ENCODE data around the gene SOWAHD. TPM values are rescaled to one million over a fixed set of nuclear protein-coding genes. Genes with fewer than 3 reads are reported as not detected.
"Not testable (repeated sequence)": the region's sequence is repeated elsewhere in the genome, so short reads cannot be mapped to it uniquely, and the experiment has no call there.

Gene SOWAHD
- total RNA-seq, 1 experiment from 2014 or later: 0.98 TPM

DNA sequence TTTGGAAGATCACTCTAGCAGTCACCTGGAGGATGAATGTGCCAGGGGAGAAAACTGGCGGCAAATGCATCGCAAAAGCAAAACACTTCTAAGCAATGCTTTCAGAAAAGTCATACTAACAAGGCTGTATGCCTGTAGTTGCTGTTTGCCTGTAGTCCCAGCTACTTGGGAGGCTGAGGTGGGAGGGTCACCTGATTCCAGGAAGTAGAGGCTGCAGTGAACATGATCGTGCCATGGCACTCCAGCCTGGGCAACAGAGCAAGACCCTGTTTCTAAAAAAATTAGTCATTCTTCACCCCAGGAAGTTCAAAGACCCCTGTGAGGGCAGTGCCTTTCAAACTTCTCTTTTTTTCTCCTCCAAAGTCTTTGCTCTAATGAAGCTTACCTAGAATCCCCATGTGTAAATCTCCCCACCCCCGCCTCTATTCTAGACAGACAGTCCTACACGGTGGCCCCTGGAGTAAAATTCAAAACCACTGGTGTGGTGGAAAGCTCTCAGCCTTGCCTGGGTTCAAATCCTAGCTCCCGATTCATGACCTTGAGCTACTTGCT lies 5.5 kb downstream of the SOWAHD start:
- Histone ChIP-seq H2BK5ac (ENCODE audit: insufficient read length, low read length) (no peak overlapping the region), H4K8ac (replicated peaks; ENCODE audit: insufficient read length, low read depth, low read length) (no peak overlapping the region), H2BK120ac (ENCODE audit: low read depth, low read length, poor library complexity, severe bottlenecking) (no peak overlapping the region), H4K5ac (ENCODE audit: insufficient read length, low read depth, low read length) (no peak overlapping the region), H3K9ac (ENCODE audit: extremely low read depth, insufficient read length, low read length) (no peak overlapping the region), H3K56ac (ENCODE audit: insufficient read length, low read depth, low read length) (no peak overlapping the region), H3T11ph (ENCODE audit: low read length) (no peak overlapping the region), H4K20me1 (ENCODE audit: control insufficient read depth, insufficient read depth, insufficient read length) (no peaks in the 10 kb centered on the region), H2BK12ac (ENCODE audit: insufficient read length, low read depth, low read length) (no peak overlapping the region), H3K9me3 (ENCODE audit: control insufficient read depth, low read depth, low read length) (peaks cover 16% of the 10 kb centered on the region), H3K79me1 (ENCODE audit: insufficient read depth, low read depth, low read length, poor library complexity, severe bottlenecking) (no peaks in the 10 kb centered on the region), H4K91ac (ENCODE audit: insufficient read length, low read depth, low read length) (no peak overlapping the region), H2AK5ac (ENCODE audit: insufficient read length, low read length) (no peak overlapping the region), H3K4ac (ENCODE audit: low read depth, low read length) (no peak overlapping the region), H3K27ac (ENCODE audit: insufficient read length, low read depth, low read length) (no peak overlapping the region), H2BK15ac (ENCODE audit: low read depth, low read length) (no peak overlapping the region), H3K79me2 (ENCODE audit: insufficient read depth, low read length) (no peaks in the 10 kb centered on the region), H3K23ac (ENCODE audit: insufficient read length, low read depth, low read length) (no peak overlapping the region), H3K14ac (ENCODE audit: insufficient read depth, low read length) (no peak overlapping the region), H3K4me2 (ENCODE audit: insufficient read depth, insufficient read length, low read length) (no peak overlapping the region), H3K27me3 (ENCODE audit: insufficient read depth, low read length) (no peaks in the 10 kb centered on the region; the same call in 1 of the 2 replicates), H3K4me1 (ENCODE audit: insufficient read depth, low read length) (no peaks in the 10 kb centered on the region), H2AFZ (ENCODE audit: low read length) (no peak overlapping the region), H3K18ac (ENCODE audit: insufficient read length, low read depth, low read length) (no peak overlapping the region), H3K23me2 (ENCODE audit: insufficient read length, low read depth, low read length, poor library complexity, severe bottlenecking) (no peaks in the 10 kb centered on the region), H2BK20ac (ENCODE audit: low read depth, low read length, poor library complexity, severe bottlenecking) (no peak overlapping the region)
- H3K9me3 Mint-ChIP-seq: peaks cover 68 to 71% of the 10 kb centered on the region in 2 experiments
- H3K36me3 Mint-ChIP-seq (ENCODE audit: insufficient read depth in 1 of 3, low read depth in 3 of 3): peaks cover 3 to 5% (median 5%) of the 10 kb centered on the region in 3 experiments; a peak in 5 of 7 replicates
- peaks cover 9 to 15% of the 10 kb centered on the region in 2 experiments for H3K4me1 Mint-ChIP-seq
- TF ChIP-seq, protein P1, sequence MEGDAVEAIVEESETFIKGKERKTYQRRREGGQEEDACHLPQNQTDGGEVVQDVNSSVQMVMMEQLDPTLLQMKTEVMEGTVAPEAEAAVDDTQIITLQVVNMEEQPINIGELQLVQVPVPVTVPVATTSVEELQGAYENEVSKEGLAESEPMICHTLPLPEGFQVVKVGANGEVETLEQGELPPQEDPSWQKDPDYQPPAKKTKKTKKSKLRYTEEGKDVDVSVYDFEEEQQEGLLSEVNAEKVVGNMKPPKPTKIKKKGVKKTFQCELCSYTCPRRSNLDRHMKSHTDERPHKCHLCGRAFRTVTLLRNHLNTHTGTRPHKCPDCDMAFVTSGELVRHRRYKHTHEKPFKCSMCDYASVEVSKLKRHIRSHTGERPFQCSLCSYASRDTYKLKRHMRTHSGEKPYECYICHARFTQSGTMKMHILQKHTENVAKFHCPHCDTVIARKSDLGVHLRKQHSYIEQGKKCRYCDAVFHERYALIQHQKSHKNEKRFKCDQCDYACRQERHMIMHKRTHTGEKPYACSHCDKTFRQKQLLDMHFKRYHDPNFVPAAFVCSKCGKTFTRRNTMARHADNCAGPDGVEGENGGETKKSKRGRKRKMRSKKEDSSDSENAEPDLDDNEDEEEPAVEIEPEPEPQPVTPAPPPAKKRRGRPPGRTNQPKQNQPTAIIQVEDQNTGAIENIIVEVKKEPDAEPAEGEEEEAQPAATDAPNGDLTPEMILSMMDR (conservative IDR thresholded peaks at IDR 0.05): no peak
- no peak for DNase-seq
- H3K4me3 Mint-ChIP-seq: no peak overlapping the region
- H3K27me3 Mint-ChIP-seq (ENCODE audit: low read depth): peaks cover 22% of the 10 kb centered on the region
- WGBS (ENCODE audit: extremely low coverage, insufficient read length, low lambda C conversion rate): no CpG with 5 or more reads among the region's 6 CpGs
- peak overlapping the region in 1 of 3 experiments; percentile 78; a peak in 1 of 7 replicates for H3K27ac Mint-ChIP-seq

DNA sequence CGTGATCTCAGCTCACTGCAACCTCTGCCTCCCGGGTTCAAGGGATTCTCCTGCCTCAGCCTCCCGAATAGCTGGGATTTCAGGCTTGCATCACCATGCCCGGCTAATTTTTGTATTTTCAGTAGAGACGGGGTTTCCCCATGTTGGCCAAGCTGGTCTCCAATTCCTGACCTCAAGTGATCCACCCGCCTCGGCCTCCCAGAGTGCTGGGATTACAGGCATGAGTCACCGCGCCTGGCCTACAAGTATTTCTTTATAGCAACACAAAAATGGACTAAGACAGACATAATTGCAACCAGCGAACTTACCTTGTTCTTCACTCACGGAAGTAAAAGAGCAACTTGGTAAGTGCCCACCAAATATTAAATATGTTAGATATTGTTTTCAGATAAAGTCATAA lies 10.0 kb downstream of the SOWAHD start:
- H3K4me3 Mint-ChIP-seq; H3K23ac ChIP-seq (ENCODE audit: insufficient read length, low read depth, low read length); H3T11ph ChIP-seq (ENCODE audit: low read length); DNase-seq; H3K27me3 Mint-ChIP-seq (ENCODE audit: low read depth); H4K91ac ChIP-seq (ENCODE audit: insufficient read length, low read depth, low read length); H2BK20ac ChIP-seq (ENCODE audit: low read depth, low read length, poor library complexity, severe bottlenecking); H3K4me1 Mint-ChIP-seq; H2BK5ac ChIP-seq (ENCODE audit: insufficient read length, low read length); H3K4ac ChIP-seq (ENCODE audit: low read depth, low read length); H3K18ac ChIP-seq (ENCODE audit: insufficient read length, low read depth, low read length); H4K20me1 ChIP-seq (ENCODE audit: control insufficient read depth, insufficient read depth, insufficient read length); H4K8ac ChIP-seq (replicated peaks; ENCODE audit: insufficient read length, low read depth, low read length); H3K4me1 ChIP-seq (ENCODE audit: insufficient read depth, low read length); H3K9ac ChIP-seq (ENCODE audit: extremely low read depth, insufficient read length, low read length); H3K14ac ChIP-seq (ENCODE audit: insufficient read depth, low read length); H2AK5ac ChIP-seq (ENCODE audit: insufficient read length, low read length); H3K56ac ChIP-seq (ENCODE audit: insufficient read length, low read depth, low read length); H2AFZ ChIP-seq (ENCODE audit: low read length); H2BK12ac ChIP-seq (ENCODE audit: insufficient read length, low read depth, low read length); H2BK15ac ChIP-seq (ENCODE audit: low read depth, low read length); H3K27ac ChIP-seq (ENCODE audit: insufficient read length, low read depth, low read length); H3K79me1 ChIP-seq (ENCODE audit: insufficient read depth, low read depth, low read length, poor library complexity, severe bottlenecking); H3K4me2 ChIP-seq (ENCODE audit: insufficient read depth, insufficient read length, low read length); H2BK120ac ChIP-seq (ENCODE audit: low read depth, low read length, poor library complexity, severe bottlenecking); H3K79me2 ChIP-seq (ENCODE audit: insufficient read depth, low read length); H3K23me2 ChIP-seq (ENCODE audit: insufficient read length, low read depth, low read length, poor library complexity, severe bottlenecking); H3K27ac Mint-ChIP-seq; H4K5ac ChIP-seq (ENCODE audit: insufficient read length, low read depth, low read length); H3K27me3 ChIP-seq (ENCODE audit: insufficient read depth, low read length): not testable (repeated sequence)
- no CpG with 5 or more reads among the region's 11 CpGs for WGBS (ENCODE audit: extremely low coverage, insufficient read length, low lambda C conversion rate)
- H3K9me3 ChIP-seq (ENCODE audit: control insufficient read depth, low read depth, low read length): peaks cover 12% of the 10 kb centered on the region
- H3K36me3 Mint-ChIP-seq (ENCODE audit: insufficient read depth in 1 of 3, low read depth in 3 of 3): peaks cover 12 to 18% (median 17%) of the 10 kb centered on the region in 3 experiments; a peak in 6 of 7 replicates
- peaks cover 74 to 79% of the 10 kb centered on the region in 2 experiments for H3K9me3 Mint-ChIP-seq
